B cell (primary cell): ENCODE results near the gene SLC16A14. TPM values are rescaled to one million over a fixed set of nuclear protein-coding genes. Genes with fewer than 3 reads are reported as not detected.

Experiments used
- ATAC-seq: fragments of 200-7000 bp; cut with Tn5 transposase; one replicate; pipeline ENCODE4 v1.10.0; 2021; ENCODE audit warnings: low read depth, mild to moderate bottlenecking, moderate number of reproducible peaks, moderate library complexity
- CTCF ChIA-PET: fragments of 350-600 bp; sonication (Branson Sonifier 250); formaldehyde crosslinking; loops from one replicate; lab custom pipeline; 2021; ENCODE audit warnings: antibody characterized with exemption, inconsistent platforms; lab: Charles Lee
- POLR2A ChIA-PET: fragments of 350-600 bp; sonication (Branson Sonifier 250); formaldehyde crosslinking; loops from one replicate; lab custom pipeline; 2021; ENCODE audit warnings: antibody characterized with exemption; lab: Charles Lee
- DNase-seq: peaks from one replicate; pipeline ENCODE4 v3.0.0; 2013
- H2AFZ ChIP-seq: 2 replicates; pipeline ENCODE4 v1.6.1; 2012; ENCODE audit warnings: mild to moderate bottlenecking, low read depth, low read length; ENCODE audit not compliant: insufficient read depth, poor library complexity, severe bottlenecking
- H3K27ac ChIP-seq, 2 donors: 1 replicate in 1 of 2; 2 replicates in 1 of 2; pipeline ENCODE4 v1.5.1; 2012 to 2013; ENCODE audit warnings: low read length in 2 of 2, mild to moderate bottlenecking in 2 of 2, moderate library complexity in 1 of 2
- H3K27me3 ChIP-seq, 4 experiments: fragments of 200-600 bp in 1 of 4; sonication (generic) in 1 of 4; replicated peaks in 1 of 4; 1 replicate in 2 of 4; 2 replicates in 2 of 4; pipeline versions ENCODE4 v1.6.1 to v1.7.0; 2013 to 2016; ENCODE audit warnings: low read length in 3 of 4, mild to moderate bottlenecking in 2 of 4, mixed read lengths in 1 of 4, moderate library complexity in 1 of 4; ENCODE audit not compliant: insufficient read depth in 4 of 4, control insufficient read depth in 3 of 4; ENCODE audit errors: control extremely low read depth in 1 of 4
- H3K36me3 ChIP-seq, 2 experiments: replicated peaks in 1 of 2; 1 replicate in 1 of 2; 2 replicates in 1 of 2; pipeline versions ENCODE4 v1.6.1 to v1.7.1; 2013; ENCODE audit warnings: low read length in 1 of 2; ENCODE audit not compliant: insufficient read depth in 2 of 2, control insufficient read depth in 1 of 2; ENCODE audit errors: control extremely low read depth in 1 of 2, extremely low read depth in 1 of 2
- H3K4me1 ChIP-seq, 2 donors: fragments of 200-600 bp in 1 of 2; sonication (generic) in 1 of 2; 1 replicate in 1 of 2; 2 replicates in 1 of 2; pipeline versions ENCODE4 v1.5.1 to v1.6.1; 2013 to 2017; ENCODE audit warnings: low read length in 2 of 2; ENCODE audit not compliant: control insufficient read depth in 2 of 2, insufficient read depth in 2 of 2
- H3K4me2 ChIP-seq: replicated peaks from 2 replicates; pipeline ENCODE3; 2012; ENCODE audit warnings: mild to moderate bottlenecking, low read depth, low read length; ENCODE audit not compliant: poor library complexity, severe bottlenecking
- H3K4me3 ChIP-seq, 5 experiments: fragments of 200-600 bp in 1 of 5; sonication (generic) in 1 of 5; 1 replicate in 3 of 5; 2 replicates in 2 of 5; pipeline versions ENCODE4 v1.5.1 to v1.7.0; 2011 to 2016; ENCODE audit warnings: low read length in 4 of 5, mild to moderate bottlenecking in 4 of 5, low read depth in 2 of 5, control low read depth in 1 of 5, moderate library complexity in 1 of 5; ENCODE audit not compliant: insufficient read depth in 1 of 5; ENCODE audit errors: control extremely low read depth in 1 of 5, extremely low read depth in 1 of 5
- H3K79me2 ChIP-seq: fragments of 200-600 bp; sonication (generic); one replicate; pipeline ENCODE4 v1.6.0; 2016; ENCODE audit warnings: low read length; ENCODE audit not compliant: control insufficient read depth, insufficient read depth
- H3K9ac ChIP-seq: fragments of 200-600 bp; sonication (generic); 2 replicates; pipeline ENCODE4 v1.6.1; 2017; ENCODE audit warnings: mild to moderate bottlenecking, low read length, moderate library complexity
- H3K9me3 ChIP-seq, 3 donors: one replicate each; pipeline versions ENCODE4 v1.6.1 to v1.7.1; 2013; ENCODE audit warnings: low read length in 2 of 3; ENCODE audit not compliant: control insufficient read depth in 2 of 3, insufficient read depth in 1 of 3; ENCODE audit errors: control extremely low read depth in 1 of 3
- H4K20me1 ChIP-seq: 2 replicates; pipeline ENCODE4 v1.6.0; 2012; ENCODE audit warnings: mild to moderate bottlenecking, low read length; ENCODE audit not compliant: insufficient read depth, control insufficient read depth, poor library complexity, severe bottlenecking
- H3K27ac Mint-ChIP-seq: one replicate; pipeline ENCODE4 v1.8.0; 2021; ENCODE audit warnings: mixed read lengths
- H3K27me3 Mint-ChIP-seq: one replicate; pipeline ENCODE4 v1.8.0; 2021; ENCODE audit warnings: mixed read lengths
- H3K4me1 Mint-ChIP-seq: one replicate; pipeline ENCODE4 v1.8.0; 2021; ENCODE audit warnings: mixed read lengths
- H3K4me3 Mint-ChIP-seq: one replicate; pipeline ENCODE4 v1.8.0; 2021; ENCODE audit warnings: mixed read lengths
- H3K9me3 Mint-ChIP-seq: one replicate; pipeline ENCODE4 v1.8.0; 2022; ENCODE audit warnings: mixed read lengths; ENCODE audit not compliant: insufficient read depth
- CTCF ChIP-seq: fragments of 200-600 bp; IDR thresholded peaks from one replicate; pipeline ENCODE4 v1.8.0; 2022; ENCODE audit warnings: antibody characterized with exemption, mild to moderate bottlenecking
- EZH2 ChIP-seq: IDR thresholded peaks from 2 replicates; pipeline ENCODE4 v1.6.1; 2012; ENCODE audit warnings: borderline replicate concordance, low read depth, mild to moderate bottlenecking, moderate library complexity, low read length; ENCODE audit not compliant: insufficient read depth, poor library complexity, severe bottlenecking
- WGBS: methylation state at CpG from one replicate; pipeline ENCODE4 v1.1.5; 2013; ENCODE audit warnings: missing lambda C conversion rate; ENCODE audit not compliant: insufficient coverage; 5-methylcytosine and 5-hydroxymethylcytosine counted together
- intact Hi-C: fragments of 100-400 bp; cut with micrococcal nuclease; formaldehyde crosslinking; loops from one replicate; pipeline ENCODE4 v1.10.0; 2022
- polyA plus RNA-seq: library from polyadenylated mRNA; depleted of rRNA; stranded (reverse); fragments of >200 nt; gene quantifications from 2 replicates; pipeline ENCODE4 v1.2.3, GENCODE V29; 2012
- total RNA-seq, 2 donors: library from RNA; stranded (reverse); fragments of 120-200 nt in 1 of 2; gene quantifications; 1 replicate in 1 of 2; 2 replicates in 1 of 2; pipeline versions ENCODE4 v1.2.3 to v1.2.4, GENCODE V29; 2013 to 2022

SLC16A14 gene
- total and polyA plus RNA-seq, 2 donors (not counting 1 experiment from before 2014, with no cell fraction given): 0.18 to 2.4 TPM

GRCh38 chr2:230048010-230048671 lies 20.6 kb downstream of the SLC16A14 start:
- intact Hi-C loops: no loop called here
- ATAC-seq (no peak), DNase-seq (no peak)
- no peaks in the 10 kb centered on the region for H4K20me1 ChIP-seq
- H3K36me3 ChIP-seq: no peaks in the 10 kb centered on the region
- H2AFZ ChIP-seq: no peak overlapping the region
- H3K79me2 ChIP-seq: no peaks in the 10 kb centered on the region
- no peaks in the 10 kb centered on the region for H3K27me3 Mint-ChIP-seq
- H3K9me3 Mint-ChIP-seq: no peaks in the 10 kb centered on the region
- no peak for TF ChIP-seq EZH2
- TF ChIP-seq CTCF: no peak
- H3K27ac ChIP-seq: no peak overlapping the region
- no peaks in the 10 kb centered on the region for H3K9me3 ChIP-seq
- no peaks in the 10 kb centered on the region for H3K27me3 ChIP-seq
- peaks cover 3% of the 10 kb centered on the region for H3K4me1 Mint-ChIP-seq
- H3K27ac Mint-ChIP-seq: no peak overlapping the region
- WGBS: 86% methylated on average over 1 of the region's 4 CpGs
- H3K4me3 Mint-ChIP-seq: no peak overlapping the region
- ChIA-PET POLR2A (no interaction called here), CTCF (interaction anchor here (1.1 kb wide), 1 partner anchor 19 kb away, joined by 3 read pairs; no protein-coding TSS in a partner anchor)
- H3K9ac ChIP-seq: no peak overlapping the region
- no peak overlapping the region for H3K4me3 ChIP-seq
- no peaks in the 10 kb centered on the region for H3K4me1 ChIP-seq
- H3K4me2 ChIP-seq: no peak overlapping the region

- Histone ChIP-seq H4K20me1 (no peaks in the 10 kb centered on the region), H3K79me2 (no peaks in the 10 kb centered on the region), H3K9me3 (no peaks in the 10 kb centered on the region), H3K27me3 (no peaks in the 10 kb centered on the region), H3K4me1 (no peaks in the 10 kb centered on the region), H3K9ac (no peak overlapping the region), H3K27ac (no peak overlapping the region), H3K36me3 (no peaks in the 10 kb centered on the region), H3K4me2 (no peak overlapping the region), H2AFZ (no peak overlapping the region), H3K4me3 (no peak overlapping the region)
- TF ChIP-seq CTCF (no peak), EZH2 (no peak)
- Mint-ChIP-seq H3K4me3 (no peak overlapping the region), H3K27ac (no peak overlapping the region), H3K9me3 (no peaks in the 10 kb centered on the region), H3K4me1 (peaks cover 2% of the 10 kb centered on the region), H3K27me3 (no peaks in the 10 kb centered on the region)
- 97% methylated on average over 15 of the region's 16 CpGs for WGBS
- POLR2A ChIA-PET: no interaction called here
- CTCF ChIA-PET: no interaction called here
- no peak for ATAC-seq
- DNase-seq: no peak
- intact Hi-C loops: no loop called here
Observed at GRCh38 chr2:230046491-230046890, 22.2 kb downstream of the SLC16A14 start.
